Sigmoid colon (tissue), 4 donors: ENCODE results near the gene ZNF576.
A peak's percentile ranks its signal among the peaks of the same experiment; 100 is the strongest.

ENCODE experiments used
- EP300 ChIP-seq, 4 donors: sonication (generic); formaldehyde crosslinking; IDR thresholded peaks; one replicate each; pipeline ENCODE4 v1.6.1; 2017; ENCODE audit warnings: antibody characterized with exemption in 4 of 4
- POLR2A ChIP-seq, 2 donors: fragments of 450-650 bp; IDR thresholded peaks; one replicate each; pipeline ENCODE4 v1.6.1; 2016; ENCODE audit warnings: antibody characterized with exemption in 2 of 2, mild to moderate bottlenecking in 2 of 2, moderate library complexity in 2 of 2
- TF ChIP-seq, protein P1 (sequence below), 4 experiments: fragments of 450-650 bp in 3 of 4; fragments of 200-600 bp in 1 of 4; IDR thresholded peaks; one replicate each; pipeline ENCODE4 v1.5.1; 2016 to 2019; ENCODE audit warnings: antibody characterized with exemption in 4 of 4, mild to moderate bottlenecking in 3 of 4, moderate library complexity in 2 of 4

DNA sequence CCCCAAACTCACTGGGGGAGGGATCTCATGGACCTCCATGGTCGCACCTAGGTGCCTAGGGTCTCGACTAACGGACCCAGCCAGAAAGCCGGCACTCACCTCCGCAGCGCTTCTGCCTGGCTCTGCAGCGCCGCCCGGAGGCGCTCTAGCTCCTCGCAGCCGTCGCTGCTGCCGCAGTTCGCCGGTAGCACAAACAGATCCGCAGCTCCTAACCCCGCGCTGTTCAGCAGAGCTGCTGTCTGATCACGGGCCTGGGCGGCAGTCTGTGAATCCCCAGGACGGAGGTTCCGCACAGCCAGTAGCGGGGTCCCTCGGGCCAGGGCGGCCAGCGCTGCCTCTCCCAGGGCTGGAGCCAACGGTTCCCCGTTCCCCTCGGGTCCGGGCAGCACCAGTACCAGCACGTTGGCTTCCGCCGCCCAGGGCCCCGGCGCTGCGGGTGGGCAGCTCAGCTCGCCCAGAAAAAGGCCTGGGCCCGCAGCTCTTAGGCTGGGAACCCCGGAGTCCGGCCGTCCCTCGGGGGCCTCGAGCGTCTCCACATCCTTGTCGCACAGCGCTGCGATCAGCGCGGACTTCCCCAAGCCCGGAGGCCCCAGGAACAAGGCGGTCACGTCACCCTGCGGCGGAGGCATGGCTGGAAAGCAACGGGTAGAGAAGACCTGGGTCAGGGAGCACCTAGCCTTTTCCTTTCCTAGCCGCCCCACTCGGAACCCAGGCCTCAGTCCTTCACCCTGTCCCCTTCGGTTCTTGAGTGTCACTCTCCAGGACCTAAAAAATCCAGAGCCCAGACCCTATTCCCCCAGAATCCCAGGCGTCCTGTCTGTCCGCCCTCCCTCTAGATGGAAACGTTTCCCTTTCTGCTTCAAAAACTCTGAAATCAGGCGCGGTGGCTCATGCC is 1.4 kb upstream of the ZNF576 start:
- TF ChIP-seq, protein P1, sequence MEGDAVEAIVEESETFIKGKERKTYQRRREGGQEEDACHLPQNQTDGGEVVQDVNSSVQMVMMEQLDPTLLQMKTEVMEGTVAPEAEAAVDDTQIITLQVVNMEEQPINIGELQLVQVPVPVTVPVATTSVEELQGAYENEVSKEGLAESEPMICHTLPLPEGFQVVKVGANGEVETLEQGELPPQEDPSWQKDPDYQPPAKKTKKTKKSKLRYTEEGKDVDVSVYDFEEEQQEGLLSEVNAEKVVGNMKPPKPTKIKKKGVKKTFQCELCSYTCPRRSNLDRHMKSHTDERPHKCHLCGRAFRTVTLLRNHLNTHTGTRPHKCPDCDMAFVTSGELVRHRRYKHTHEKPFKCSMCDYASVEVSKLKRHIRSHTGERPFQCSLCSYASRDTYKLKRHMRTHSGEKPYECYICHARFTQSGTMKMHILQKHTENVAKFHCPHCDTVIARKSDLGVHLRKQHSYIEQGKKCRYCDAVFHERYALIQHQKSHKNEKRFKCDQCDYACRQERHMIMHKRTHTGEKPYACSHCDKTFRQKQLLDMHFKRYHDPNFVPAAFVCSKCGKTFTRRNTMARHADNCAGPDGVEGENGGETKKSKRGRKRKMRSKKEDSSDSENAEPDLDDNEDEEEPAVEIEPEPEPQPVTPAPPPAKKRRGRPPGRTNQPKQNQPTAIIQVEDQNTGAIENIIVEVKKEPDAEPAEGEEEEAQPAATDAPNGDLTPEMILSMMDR (IDR thresholded peaks at IDR 0.05): peak; percentile 13 to 52 (median 41)
- TF ChIP-seq POLR2A (IDR thresholded peaks at IDR 0.05) (no peak), EP300 (IDR thresholded peaks at IDR 0.05) (no peak)
